ENCODE results near the gene FGF1. TPM values are rescaled to one million over a fixed set of nuclear protein-coding genes. Genes with fewer than 3 reads are reported as not detected.

FGF1 gene
- total and polyA plus RNA-seq, 4 donors, result 19.8 to 44.2 (median 25.0) TPM

DNA sequence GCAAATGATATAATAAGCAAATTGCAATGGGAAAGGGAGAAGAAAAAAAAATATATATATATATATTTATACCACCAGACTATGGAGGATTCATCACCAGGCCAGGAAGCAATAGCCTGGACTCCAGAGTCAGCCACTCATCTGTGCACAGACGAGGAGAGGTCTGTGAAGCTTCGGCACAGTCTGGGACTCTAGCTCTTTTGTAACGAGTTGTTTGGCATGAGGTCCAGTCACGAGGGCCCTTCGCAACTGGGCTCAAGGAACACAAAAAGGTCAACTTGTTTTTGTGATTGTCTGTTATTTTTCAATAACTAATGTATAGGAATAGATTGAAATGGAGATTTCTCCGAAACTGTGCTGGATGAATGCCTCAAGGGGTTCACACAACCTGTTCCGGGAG is 14.7 kb upstream of the FGF1 start:
- H3K27me3 ChIP-seq (ENCODE audit: control insufficient read depth in 1 of 2, insufficient read depth in 2 of 2, low read length in 1 of 2), result no peaks in the 10 kb centered on the region
- ATAC-seq (ENCODE audit: low FRiP score) (no peak), DNase-seq (no peak)
- H3K4me1 ChIP-seq (ENCODE audit: control insufficient read depth in 1 of 2, insufficient read depth in 2 of 2, low read length in 2 of 2), result peaks cover 0 to 8% of the 10 kb centered on the region in 2 donors
- intact Hi-C loops (cut with DNase I), result loop anchor here in 1 of 2 donors (10.0 kb wide), 1 partner anchor 706 kb away; no protein-coding TSS in a partner anchor
- WGBS, 2 donors, result 94 to 95% methylated on average over 7 of the region's 7 CpGs
- no peaks in the 10 kb centered on the region for H3K9me3 ChIP-seq (ENCODE audit: control insufficient read depth, low read length)
- H3K36me3 ChIP-seq (ENCODE audit: control insufficient read depth in 1 of 2, insufficient read depth in 2 of 2, low read length in 1 of 2), result no peaks in the 10 kb centered on the region
- no peak overlapping the region for H3K27ac ChIP-seq (ENCODE audit: low read depth in 1 of 2, low read length in 2 of 2)
- H3K4me3 ChIP-seq (ENCODE audit: low read length in 2 of 2), result no peak overlapping the region

DNA sequence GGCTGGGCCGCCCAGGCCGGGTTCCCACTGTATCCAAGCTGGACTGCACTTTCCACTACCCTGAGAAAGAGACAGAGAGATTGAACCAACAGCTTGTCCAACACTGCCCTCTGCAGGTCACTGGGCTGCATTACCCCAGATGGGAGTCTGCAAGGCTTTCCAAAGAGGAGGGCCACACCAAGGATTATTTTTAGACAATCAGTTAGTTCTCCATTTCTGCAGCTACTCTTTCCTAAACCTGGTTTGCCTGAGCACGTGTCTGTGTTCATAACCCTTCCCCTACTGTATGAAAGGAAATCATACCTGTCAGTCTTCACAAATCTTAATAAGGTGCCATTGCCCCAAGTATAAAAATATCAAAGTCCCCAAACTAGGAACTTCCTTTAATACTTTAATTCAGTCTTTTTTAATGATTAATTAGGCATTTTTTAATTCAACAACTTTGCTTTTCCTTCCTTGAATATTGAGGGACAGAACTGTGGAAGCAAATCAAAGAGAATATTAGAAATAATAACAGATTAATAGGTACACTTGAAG is 13.4 kb upstream of the FGF1 start:
- Histone ChIP-seq H3K4me3 (ENCODE audit: low read length in 2 of 2) (no peak overlapping the region), H3K9me3 (ENCODE audit: control insufficient read depth, low read length) (no peaks in the 10 kb centered on the region), H3K27ac (ENCODE audit: low read depth in 1 of 2, low read length in 2 of 2) (no peak overlapping the region), H3K36me3 (ENCODE audit: control insufficient read depth in 1 of 2, insufficient read depth in 2 of 2, low read length in 1 of 2) (no peaks in the 10 kb centered on the region), H3K27me3 (ENCODE audit: control insufficient read depth in 1 of 2, insufficient read depth in 2 of 2, low read length in 1 of 2) (no peaks in the 10 kb centered on the region), H3K4me1 (ENCODE audit: control insufficient read depth in 1 of 2, insufficient read depth in 2 of 2, low read length in 2 of 2) (peaks cover 0 to 8% of the 10 kb centered on the region in 2 donors)
- intact Hi-C loops (cut with DNase I), result loop anchor here (1.0 to 5.0 kb wide), 4 partner anchors 44 to 552 kb away; no protein-coding TSS in a partner anchor
- 0% methylated on average over 3 of the region's 3 CpGs for WGBS, 2 donors
- ATAC-seq (ENCODE audit: low FRiP score) (peak; percentile 96), DNase-seq (peak; percentile 92 to 94)

- no peaks in the 10 kb centered on the region for H3K27me3 ChIP-seq (ENCODE audit: control insufficient read depth in 1 of 2, insufficient read depth in 2 of 2, low read length in 1 of 2)
- 29 to 34% methylated on average over 9 of the region's 9 CpGs for WGBS, 2 donors
- intact Hi-C loops (cut with DNase I), result loop anchor here (1.0 to 5.0 kb wide), 4 partner anchors 43 to 551 kb away; no protein-coding TSS in a partner anchor
- H3K27ac ChIP-seq (ENCODE audit: low read depth in 1 of 2, low read length in 2 of 2), result peak overlapping the region in 1 of 2 donors; percentile 86
- peaks cover 0 to 8% of the 10 kb centered on the region in 2 donors for H3K4me1 ChIP-seq (ENCODE audit: control insufficient read depth in 1 of 2, insufficient read depth in 2 of 2, low read length in 2 of 2)
- H3K9me3 ChIP-seq (ENCODE audit: control insufficient read depth, low read length), result no peaks in the 10 kb centered on the region
- H3K36me3 ChIP-seq (ENCODE audit: control insufficient read depth in 1 of 2, insufficient read depth in 2 of 2, low read length in 1 of 2), result no peaks in the 10 kb centered on the region
- DNase-seq (no peak), ATAC-seq (ENCODE audit: low FRiP score) (peak; percentile 22)
- H3K4me3 ChIP-seq (ENCODE audit: low read length in 2 of 2), result no peak overlapping the region
These were observed 12.7 kb upstream of the FGF1 start for GRCh38 chr5:142698447-142699183.

DNA sequence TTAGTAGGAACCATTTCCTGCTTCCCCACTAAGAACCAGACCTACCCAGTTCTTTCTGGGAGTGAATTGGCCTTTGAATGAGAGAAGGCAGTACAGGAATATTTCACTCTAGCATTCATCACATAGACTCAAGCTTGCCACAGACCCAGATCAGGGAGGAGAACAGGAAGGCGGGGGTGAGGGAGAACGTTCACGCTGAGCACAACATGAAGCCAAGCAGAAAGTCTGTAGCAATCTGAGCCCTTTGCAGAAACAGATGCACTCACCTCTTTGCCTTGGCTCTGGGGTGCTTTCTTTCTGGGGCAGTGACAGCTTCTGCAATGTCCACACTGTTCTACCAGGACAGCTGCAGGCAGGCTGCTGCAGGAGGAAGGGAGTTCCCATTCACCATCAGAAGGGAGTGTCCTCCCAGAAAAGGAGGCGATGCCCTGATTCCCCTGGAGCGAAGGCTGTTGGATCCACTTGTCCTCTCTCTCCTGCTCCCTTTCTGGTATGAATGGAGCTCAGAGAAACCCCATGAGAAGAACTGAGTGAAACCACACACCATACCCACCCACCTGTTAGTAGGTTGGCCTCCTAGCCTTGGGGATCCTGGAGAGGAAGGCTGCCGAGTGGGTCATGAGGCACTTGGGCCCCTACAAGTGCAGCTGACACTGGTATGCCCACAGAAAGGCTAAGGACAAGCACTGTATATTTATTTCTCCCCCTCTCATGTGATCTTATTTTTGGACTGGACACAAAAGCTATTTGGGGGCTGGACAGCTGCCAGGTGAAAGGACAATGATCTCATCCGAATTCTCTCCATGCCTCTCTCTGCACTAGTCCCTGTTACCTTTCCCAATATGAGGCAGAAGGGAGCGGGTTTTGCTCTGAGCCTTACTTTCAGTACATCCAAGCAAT is 11.7 kb upstream of the FGF1 start:
- H3K36me3 ChIP-seq (ENCODE audit: control insufficient read depth in 1 of 2, insufficient read depth in 2 of 2, low read length in 1 of 2), result no peaks in the 10 kb centered on the region
- no peak overlapping the region for H3K4me3 ChIP-seq (ENCODE audit: low read length in 2 of 2)
- H3K27me3 ChIP-seq (ENCODE audit: control insufficient read depth in 1 of 2, insufficient read depth in 2 of 2, low read length in 1 of 2), result no peaks in the 10 kb centered on the region
- peak; percentile 70 to 78 for DNase-seq
- ATAC-seq (ENCODE audit: low FRiP score), result peak; percentile 79
- H3K4me1 ChIP-seq (ENCODE audit: control insufficient read depth in 1 of 2, insufficient read depth in 2 of 2, low read length in 2 of 2), result peaks cover 0 to 8% of the 10 kb centered on the region in 2 donors
- intact Hi-C loops (cut with DNase I), result loop anchor here (2.0 to 5.0 kb wide), 3 partner anchors 43 to 550 kb away; no protein-coding TSS in a partner anchor
- peak overlapping the region; percentile 2 to 86 for H3K27ac ChIP-seq (ENCODE audit: low read depth in 1 of 2, low read length in 2 of 2)
- no peaks in the 10 kb centered on the region for H3K9me3 ChIP-seq (ENCODE audit: control insufficient read depth, low read length)
- WGBS, 2 donors, result 4 to 5% methylated on average over 8 of the region's 8 CpGs

DNA sequence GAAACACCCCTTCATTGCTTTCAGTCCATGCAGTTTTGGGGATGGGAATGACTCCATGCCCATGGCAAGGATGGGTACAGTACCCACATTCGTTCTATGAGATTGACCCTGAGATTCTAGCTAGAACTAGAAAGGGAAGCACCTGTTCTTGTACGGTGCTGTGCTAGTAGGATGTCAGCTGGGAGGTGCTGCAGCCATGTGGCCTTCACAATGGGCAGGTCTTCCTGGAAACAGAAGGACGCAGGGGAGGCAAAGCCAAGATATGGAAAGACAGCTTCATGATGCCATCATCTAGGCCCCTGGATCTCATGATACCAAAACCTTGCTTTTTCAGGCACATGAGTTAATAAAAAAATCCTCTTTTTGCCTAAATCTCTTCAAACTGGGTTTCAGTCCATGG is 10.5 kb upstream of the FGF1 start:
- intact Hi-C loops (cut with DNase I), result loop anchor here in 1 of 2 donors (5.0 kb wide), 1 partner anchor 549 kb away; no protein-coding TSS in a partner anchor
- H3K4me1 ChIP-seq (ENCODE audit: control insufficient read depth in 1 of 2, insufficient read depth in 2 of 2, low read length in 2 of 2), result peaks cover 0 to 8% of the 10 kb centered on the region in 2 donors

GRCh38 chr5:142694092-142694856 is 8.4 kb upstream of the FGF1 start:
- no peak for ATAC-seq (ENCODE audit: low FRiP score)
- Histone ChIP-seq H3K4me3 (ENCODE audit: low read length in 2 of 2) (no peak overlapping the region), H3K27me3 (ENCODE audit: control insufficient read depth in 1 of 2, insufficient read depth in 2 of 2, low read length in 1 of 2) (no peaks in the 10 kb centered on the region), H3K27ac (ENCODE audit: low read depth in 1 of 2, low read length in 2 of 2) (no peak overlapping the region), H3K36me3 (ENCODE audit: control insufficient read depth in 1 of 2, insufficient read depth in 2 of 2, low read length in 1 of 2) (no peaks in the 10 kb centered on the region), H3K4me1 (ENCODE audit: control insufficient read depth in 1 of 2, insufficient read depth in 2 of 2, low read length in 2 of 2) (peaks cover 0 to 8% of the 10 kb centered on the region in 2 donors), H3K9me3 (ENCODE audit: control insufficient read depth, low read length) (no peaks in the 10 kb centered on the region)
- intact Hi-C loops (cut with DNase I), result no loop called here
- no peak for DNase-seq
- 85 to 95% methylated on average over 7 of the region's 7 CpGs for WGBS, 2 donors

More for the DNA sequence above, 10.5 kb upstream of the FGF1 start:
- H3K27me3 ChIP-seq (ENCODE audit: control insufficient read depth in 1 of 2, insufficient read depth in 2 of 2, low read length in 1 of 2), result no peaks in the 10 kb centered on the region
- peak overlapping the region in 1 of 2 donors; percentile 34 for H3K27ac ChIP-seq (ENCODE audit: low read depth in 1 of 2, low read length in 2 of 2)
- ATAC-seq (ENCODE audit: low FRiP score) (no peak), DNase-seq (no peak)
- H3K9me3 ChIP-seq (ENCODE audit: control insufficient read depth, low read length), result no peaks in the 10 kb centered on the region
- WGBS, 2 donors, result 67 to 71% methylated on average over 3 of the region's 3 CpGs
- H3K4me3 ChIP-seq (ENCODE audit: low read length in 2 of 2), result no peak overlapping the region
- H3K36me3 ChIP-seq (ENCODE audit: control insufficient read depth in 1 of 2, insufficient read depth in 2 of 2, low read length in 1 of 2), result no peaks in the 10 kb centered on the region

GRCh38 chr5:142692321-142692894 is 6.5 kb upstream of the FGF1 start:
- 84 to 91% methylated on average over 3 of the region's 3 CpGs for WGBS, 2 donors
- ATAC-seq (ENCODE audit: low FRiP score) (no peak), DNase-seq (no peak)
- H3K9me3 ChIP-seq (ENCODE audit: control insufficient read depth, low read length), result no peaks in the 10 kb centered on the region
- intact Hi-C loops (cut with DNase I), result no loop called here
- H3K4me1 ChIP-seq (ENCODE audit: control insufficient read depth in 1 of 2, insufficient read depth in 2 of 2, low read length in 2 of 2), result peaks cover 0 to 3% of the 10 kb centered on the region in 2 donors
- no peaks in the 10 kb centered on the region for H3K36me3 ChIP-seq (ENCODE audit: control insufficient read depth in 1 of 2, insufficient read depth in 2 of 2, low read length in 1 of 2)
- H3K27ac ChIP-seq (ENCODE audit: low read depth in 1 of 2, low read length in 2 of 2), result no peak overlapping the region
- H3K4me3 ChIP-seq (ENCODE audit: low read length in 2 of 2), result no peak overlapping the region
- no peaks in the 10 kb centered on the region for H3K27me3 ChIP-seq (ENCODE audit: control insufficient read depth in 1 of 2, insufficient read depth in 2 of 2, low read length in 1 of 2)

Measured in aorta (tissue), 5 donors.